Body of pancreas (tissue), 4 donors: ENCODE measurements around the gene BLID. TPM values are rescaled to one million over a fixed set of nuclear protein-coding genes. Genes with fewer than 3 reads are reported as not detected.

Experiments used
- ATAC-seq: fragments of 150-250 bp; one replicate; pipeline ENCODE4 v1.9.1; 2016
- DNase-seq, 4 donors: peaks; one replicate each; pipeline ENCODE4 v3.0.0-alpha.2; 2019
- H3K27ac ChIP-seq, 4 donors: fragments of 200-600 bp; sonication (generic); 1 replicate in 3 of 4; 2 replicates in 1 of 4; pipeline versions ENCODE4 v1.5.1 to v1.6.1; 2016 to 2019; ENCODE audit warnings: mild to moderate bottlenecking in 1 of 4, mixed read lengths in 1 of 4, moderate library complexity in 1 of 4
- H3K27me3 ChIP-seq, 2 donors: fragments of 200-600 bp; sonication (generic); one replicate each; pipeline ENCODE4 v1.6.0; 2016; ENCODE audit warnings: mild to moderate bottlenecking in 1 of 2
- H3K36me3 ChIP-seq, 2 donors: fragments of 200-600 bp; sonication (generic); replicated peaks in 1 of 2; 2 replicates each; pipeline ENCODE4 v1.5.1; 2016; ENCODE audit warnings: low read depth in 2 of 2; ENCODE audit not compliant: insufficient read depth in 1 of 2
- H3K4me1 ChIP-seq: fragments of 200-600 bp; sonication (generic); one replicate; pipeline ENCODE4 v1.6.0; 2016
- H3K4me3 ChIP-seq, 2 donors: fragments of 200-600 bp; sonication (generic); 1 replicate in 1 of 2; 2 replicates in 1 of 2; pipeline ENCODE4 v1.5.1; 2016 to 2019
- H3K9me3 ChIP-seq, 3 donors: fragments of 200-600 bp; sonication (generic); 1 replicate in 2 of 3; 2 replicates in 1 of 3; pipeline ENCODE4 v1.5.1; 2016
- CTCF ChIP-seq, 7 experiments: fragments of 450-650 bp in 4 of 7; fragments of 200-600 bp in 3 of 7; sonication (generic) in 3 of 7; IDR thresholded peaks; one replicate each; pipeline ENCODE4 v1.5.1; 2016 to 2019; ENCODE audit warnings: antibody characterized with exemption in 7 of 7
- POLR2A ChIP-seq, 3 donors: fragments of 450-650 bp; IDR thresholded peaks; one replicate each; pipeline ENCODE4 v1.6.1; 2016; ENCODE audit warnings: antibody characterized with exemption in 3 of 3, mild to moderate bottlenecking in 2 of 3
- WGBS, 2 donors: methylation state at CpG; one replicate each; pipeline ENCODE4 v1.1.5; 2017; 5-methylcytosine and 5-hydroxymethylcytosine counted together
- intact Hi-C: fragments of 100-400 bp; cut with DNase I; formaldehyde crosslinking; loops from one replicate; pipeline ENCODE4 v1.15.1; 2023
- total RNA-seq, 2 donors: library from RNA; depleted of rRNA; stranded (reverse); fragments of >200 nt; gene quantifications; one replicate each; pipeline ENCODE4 v1.1.0, GENCODE V29; 2016

The BLID gene
- total RNA-seq, 2 donors from 2014 or later: not detected

GRCh38 chr11:122101625-122102291, 14.3 kb downstream of the BLID start:
- Histone ChIP-seq H3K4me1 (peaks cover 7% of the 10 kb centered on the region), H3K27ac (peak overlapping the region in 3 of 4 donors; percentile 67 to 84 (median 76)), H3K27me3 (no peaks in the 10 kb centered on the region), H3K9me3 (no peaks in the 10 kb centered on the region), H3K36me3 (no peaks in the 10 kb centered on the region), H3K4me3 (no peak overlapping the region)
- intact Hi-C loops: no loop called here
- DNase-seq: peak; percentile 41 to 64 (median 56)
- peak; percentile 74 for ATAC-seq
- TF ChIP-seq POLR2A (IDR thresholded peaks at IDR 0.05) (peak in 1 of 3 donors; percentile 6), CTCF (IDR thresholded peaks at IDR 0.05) (peak; percentile 13 to 64 (median 56))
- WGBS, 2 donors: 1% methylated on average over 13 of the region's 13 CpGs

GRCh38 chr11:122100756-122101080, 15.3 kb downstream of the BLID start:
- Histone ChIP-seq H3K9me3 (no peaks in the 10 kb centered on the region), H3K4me3 (peak overlapping the region in 1 of 2 donors; percentile 4), H3K4me1 (peaks cover 7% of the 10 kb centered on the region), H3K27me3 (no peaks in the 10 kb centered on the region), H3K27ac (peak overlapping the region in 3 of 4 donors; percentile 67 to 84 (median 76)), H3K36me3 (no peaks in the 10 kb centered on the region)
- ATAC-seq: peak; percentile 41
- intact Hi-C loops: no loop called here
- TF ChIP-seq POLR2A (IDR thresholded peaks at IDR 0.05) (peak in 1 of 3 donors; percentile 22), CTCF (IDR thresholded peaks at IDR 0.05) (no peak)
- 10 to 11% methylated on average over 11 of the region's 11 CpGs for WGBS, 2 donors
- DNase-seq: peak; percentile 15 to 42 (median 32)

GRCh38 chr11:122100037-122100755, 15.8 kb downstream of the BLID start:
- H3K4me1 ChIP-seq: peaks cover 7% of the 10 kb centered on the region
- DNase-seq (peak; percentile 38 to 51 (median 44)), ATAC-seq (peak; percentile 54)
- H3K27me3 ChIP-seq: no peaks in the 10 kb centered on the region
- 7 to 11% methylated on average over 27 of the region's 27 CpGs for WGBS, 2 donors
- no peaks in the 10 kb centered on the region for H3K9me3 ChIP-seq
- intact Hi-C loops: no loop called here
- H3K27ac ChIP-seq: peak overlapping the region; percentile 25 to 84 (median 72)
- no peaks in the 10 kb centered on the region for H3K36me3 ChIP-seq
- H3K4me3 ChIP-seq: peak overlapping the region in 1 of 2 donors; percentile 12
- TF ChIP-seq CTCF (IDR thresholded peaks at IDR 0.05) (no peak), POLR2A (IDR thresholded peaks at IDR 0.05) (peak in 2 of 3 donors; percentile 32 to 41)

- Histone ChIP-seq H3K4me1 (peaks cover 7% of the 10 kb centered on the region), H3K4me3 (peak overlapping the region in 1 of 2 donors; percentile 12), H3K27me3 (no peaks in the 10 kb centered on the region), H3K27ac (peak overlapping the region; percentile 25 to 84 (median 72)), H3K36me3 (no peaks in the 10 kb centered on the region), H3K9me3 (no peaks in the 10 kb centered on the region)
- intact Hi-C loops: no loop called here
- DNase-seq: peak in 1 of 4 donors; percentile 11
- TF ChIP-seq CTCF (IDR thresholded peaks at IDR 0.05) (no peak), POLR2A (IDR thresholded peaks at IDR 0.05) (no peak)
- ATAC-seq: no peak
- 31 to 34% methylated on average over 10 to 13 of the region's 13 CpGs for WGBS, 2 donors
These were observed 16.5 kb downstream of the BLID start for GRCh38 chr11:122099374-122100036.
